Medulla oblongata (tissue), 1 donor: Measurements from ENCODE around the gene SAXO2.
"Not testable (repeated sequence)": the region's sequence is repeated elsewhere in the genome, so short reads cannot be mapped to it uniquely, and the experiment has no call there.

Source experiments
- DNase-seq: peaks from one replicate; pipeline ENCODE4 v3.0.0-alpha.2; 2015; ENCODE audit errors: extremely low spot score

Gene SAXO2

GRCh38 chr15:82313951-82314768 lies 51.5 kb downstream of the SAXO2 start:
- not testable (repeated sequence) for DNase-seq

- DNase-seq, result no peak
Measured at GRCh38 chr15:82314769-82315518, 52.3 kb downstream of the SAXO2 start.

- no peak for DNase-seq
Measured at GRCh38 chr15:82315519-82316246, 53.1 kb downstream of the SAXO2 start.

GRCh38 chr15:82316247-82317090 lies 53.9 kb downstream of the SAXO2 start:
- DNase-seq, result not testable (repeated sequence)

GRCh38 chr15:82317091-82317489 lies 54.5 kb downstream of the SAXO2 start:
- DNase-seq, result no peak

GRCh38 chr15:82317516-82317915 lies 54.9 kb downstream of the SAXO2 start:
- not testable (repeated sequence) for DNase-seq

- DNase-seq, result not testable (repeated sequence)
Measured at GRCh38 chr15:82318281-82318680, 55.7 kb downstream of the SAXO2 start.

- DNase-seq, result not testable (repeated sequence)
Measured at GRCh38 chr15:82319522-82320278, 57.1 kb downstream of the SAXO2 start.

- not testable (repeated sequence) for DNase-seq
Measured at GRCh38 chr15:82320861-82321260, 58.2 kb downstream of the SAXO2 start.

GRCh38 chr15:82322488-82322887 lies 59.9 kb downstream of the SAXO2 start:
- not testable (repeated sequence) for DNase-seq

- not testable (repeated sequence) for DNase-seq
Measured at GRCh38 chr15:82324831-82325230, 62.2 kb downstream of the SAXO2 start.

GRCh38 chr15:82325646-82326045 lies 63.0 kb downstream of the SAXO2 start:
- not testable (repeated sequence) for DNase-seq

GRCh38 chr15:82326896-82327295 lies 64.3 kb downstream of the SAXO2 start:
- not testable (repeated sequence) for DNase-seq

GRCh38 chr15:82327372-82327771 lies 64.8 kb downstream of the SAXO2 start:
- not testable (repeated sequence) for DNase-seq

- not testable (repeated sequence) for DNase-seq
Measured at GRCh38 chr15:82329039-82329438, 66.4 kb downstream of the SAXO2 start.

- not testable (repeated sequence) for DNase-seq
Measured at GRCh38 chr15:82330921-82331320, 68.3 kb downstream of the SAXO2 start.

- DNase-seq, result not testable (repeated sequence)
Measured at GRCh38 chr15:82331576-82332304, 69.1 kb downstream of the SAXO2 start.

- not testable (repeated sequence) for DNase-seq
Measured at GRCh38 chr15:82332711-82333602, 70.3 kb downstream of the SAXO2 start.
